OCI-M1 (cell line): ENCODE data around the gene TUT1.

Source experiments
- DNase-seq: peaks from one replicate; lab custom pipeline; 2025; lab: John Stamatoyannopoulos, UW

Gene TUT1

GRCh38 chr11:62540804-62541701 lies 50.3 kb downstream of the TUT1 start:
- DNase-seq, result no peak

GRCh38 chr11:62539238-62539925 lies 51.9 kb downstream of the TUT1 start:
- DNase-seq, result no peak

DNA sequence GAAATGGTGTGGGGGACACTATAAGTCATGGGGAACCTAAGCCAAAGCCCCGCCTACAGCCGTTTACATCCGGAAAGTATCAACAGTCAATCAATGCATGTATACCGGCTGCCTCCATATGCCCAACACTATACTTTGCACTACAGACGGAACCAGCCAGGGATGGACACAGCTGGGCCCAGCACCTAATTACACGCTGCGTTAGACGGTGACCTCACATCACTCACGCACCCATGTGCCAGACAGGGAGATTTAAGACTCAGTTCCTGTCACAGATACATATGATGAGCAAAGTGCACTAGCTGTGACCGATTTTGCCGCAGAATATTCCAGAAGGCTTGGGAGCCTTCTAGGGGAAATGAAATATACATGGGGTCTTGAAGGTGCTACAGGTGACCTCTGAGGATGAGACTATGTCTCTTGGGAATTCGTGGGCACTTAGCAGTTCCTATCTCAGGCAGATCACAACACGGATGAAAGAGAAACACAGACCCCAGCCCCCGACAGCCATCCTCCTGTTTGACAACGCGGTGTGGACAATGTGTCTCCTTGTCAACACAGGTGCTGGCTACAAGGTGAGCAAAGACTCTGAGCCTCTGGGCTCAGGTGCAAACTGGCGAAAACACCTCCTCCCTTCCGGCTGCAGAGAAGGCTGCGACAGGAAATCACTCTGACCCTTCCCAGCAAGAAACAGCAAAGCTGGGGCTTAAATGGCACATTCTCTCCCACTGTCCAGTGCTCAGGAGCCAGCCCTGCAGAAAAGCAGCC lies 52.7 kb downstream of the TUT1 start:
- no peak for DNase-seq

- DNase-seq, result no peak
Measured at GRCh38 chr11:62536301-62536957, 54.9 kb downstream of the TUT1 start.

- DNase-seq, result no peak
Measured at GRCh38 chr11:62535802-62536201, 55.5 kb downstream of the TUT1 start.

GRCh38 chr11:62534779-62535545 lies 56.4 kb downstream of the TUT1 start:
- no peak for DNase-seq

DNA sequence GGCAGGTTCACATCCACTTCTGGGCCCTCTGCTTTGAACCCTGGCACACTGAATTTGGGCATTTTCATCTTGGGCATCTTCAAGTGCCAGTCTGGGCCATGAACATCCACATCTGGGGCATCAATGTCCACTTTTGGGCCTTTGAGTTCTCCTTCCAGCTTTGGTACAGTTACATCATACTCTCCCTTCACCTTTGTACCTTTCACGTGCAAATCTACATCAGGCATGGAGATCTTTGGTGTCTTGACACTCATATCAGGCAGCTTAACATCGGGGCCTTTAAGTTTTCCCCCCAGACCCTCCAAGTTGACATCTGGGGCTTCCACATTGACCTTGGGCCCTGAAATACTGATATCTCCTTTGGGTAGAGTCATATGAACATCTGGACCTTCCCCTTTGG lies 59.2 kb downstream of the TUT1 start:
- no peak for DNase-seq
